PC-3 (cell line): ENCODE measurements around the gene CNTN6. TPM values are rescaled to one million over a fixed set of nuclear protein-coding genes. Genes with fewer than 3 reads are reported as not detected.

Experiments used
- ATAC-seq: fragments of 200-7000 bp; cut with Tn5 transposase; 2 replicates; pipeline ENCODE4 v1.9.1; 2020; ENCODE audit warnings: mild to moderate bottlenecking, moderate library complexity
- BruUV-seq: library from RNA; stranded (reverse); fragments of 400-500 nt; replicated peaks from 2 replicates; lab custom pipeline; 2021; lab: Mats Ljungman, UMichigan
- CTCF ChIA-PET: fragments of 300-600 bp; sonication (Branson Sonifier 250); formaldehyde crosslinking; loops from one replicate; lab custom pipeline; 2022; ENCODE audit warnings: antibody characterized with exemption; lab: Charles Lee
- POLR2A ChIA-PET: fragments of 300-600 bp; sonication (Branson Sonifier 250); formaldehyde crosslinking; loops from one replicate; lab custom pipeline; 2022; ENCODE audit warnings: antibody characterized with exemption; ENCODE audit not compliant: unreplicated experiment; lab: Charles Lee
- DNase-seq: peaks from one replicate; pipeline ENCODE4 v3.0.0-alpha.2; 2015
- H2AFZ ChIP-seq: fragments of 300-600 bp; sonication (generic); 2 replicates; pipeline ENCODE4 v1.6.0; 2016; ENCODE audit warnings: antibody characterized with exemption, low read length
- H3F3A ChIP-seq: fragments of 300-600 bp; sonication (generic); one replicate; pipeline ENCODE4 v1.6.0; 2017; ENCODE audit warnings: antibody characterized with exemption, low read length, control low read depth, mild to moderate bottlenecking; ENCODE audit not compliant: unreplicated experiment
- H3K27ac ChIP-seq: fragments of 300-600 bp; sonication (generic); 2 replicates; pipeline ENCODE4 v1.5.1; 2016; ENCODE audit warnings: mild to moderate bottlenecking, low read length
- H3K27me3 ChIP-seq: fragments of 300-600 bp; sonication (generic); 2 replicates; pipeline ENCODE4 v1.6.1; 2016; ENCODE audit warnings: low read length, mixed read lengths
- H3K36me3 ChIP-seq: fragments of 300-600 bp; sonication (generic); 2 replicates; pipeline ENCODE4 v1.6.1; 2016; ENCODE audit warnings: low read depth, mixed run types, low read length, mixed read lengths
- H3K4me1 ChIP-seq: fragments of 300-600 bp; sonication (generic); 2 replicates; pipeline ENCODE4 v1.5.1; 2016; ENCODE audit warnings: low read length; ENCODE audit not compliant: insufficient read depth
- H3K4me2 ChIP-seq: fragments of 300-600 bp; sonication (generic); 2 replicates; pipeline ENCODE4 v1.6.0; 2016; ENCODE audit warnings: low read length
- H3K4me3 ChIP-seq: fragments of 300-600 bp; sonication (generic); 2 replicates; pipeline ENCODE4 v1.5.1; 2016; ENCODE audit warnings: mild to moderate bottlenecking, low read length, mixed read lengths
- H3K79me2 ChIP-seq: fragments of 300-600 bp; sonication (generic); 2 replicates; pipeline ENCODE4 v1.6.1; 2017; ENCODE audit warnings: low read length, mixed read lengths
- H3K9ac ChIP-seq: fragments of 300-600 bp; sonication (generic); 2 replicates; pipeline ENCODE4 v1.6.0; 2016; ENCODE audit warnings: mild to moderate bottlenecking, low read length
- H3K9me2 ChIP-seq: fragments of 300-600 bp; sonication (generic); replicated peaks from 2 replicates; pipeline ENCODE4 v1.6.1; 2016; ENCODE audit warnings: mixed run types, low read length, mixed read lengths
- H3K9me3 ChIP-seq: fragments of 300-600 bp; sonication (generic); 2 replicates; pipeline ENCODE4 v1.6.1; 2016; ENCODE audit warnings: low read length, mixed read lengths
- H4K20me1 ChIP-seq: fragments of 300-600 bp; sonication (generic); 2 replicates; pipeline ENCODE4 v1.6.1; 2016; ENCODE audit warnings: low read length, mixed read lengths
- CTCF ChIP-seq: fragments of 300-600 bp; sonication (generic); conservative IDR thresholded peaks from 2 replicates; pipeline ENCODE4 v1.5.1; 2017; ENCODE audit warnings: antibody characterized with exemption, low read depth, mild to moderate bottlenecking, low read length
- EZH2 ChIP-seq: fragments of 300-600 bp; sonication (generic); IDR thresholded peaks from one replicate; pipeline ENCODE4 v1.6.1; 2017; ENCODE audit warnings: antibody characterized with exemption, mild to moderate bottlenecking, low read length; ENCODE audit not compliant: unreplicated experiment
- EZH2phosphoT487 ChIP-seq: fragments of 300-600 bp; sonication (generic); IDR thresholded peaks from 2 replicates; pipeline ENCODE4 v1.6.1; 2018; ENCODE audit warnings: mild to moderate bottlenecking, antibody characterized with exemption, low read length, borderline replicate concordance
- intact Hi-C: fragments of 100-400 bp; cut with micrococcal nuclease; formaldehyde crosslinking; loops from 2 replicates; pipeline ENCODE4 v1.9.0; 2023
- total RNA-seq: library from RNA; depleted of rRNA; stranded (reverse); fragments of >200 nt; gene quantifications from 2 replicates; pipeline ENCODE4 v1.2.3, GENCODE V29; 2014

The CNTN6 gene
- total RNA-seq, 1 experiment from 2014 or later = not detected

- Histone ChIP-seq H3K79me2 (no peaks in the 10 kb centered on the region), H3K9ac (no peak overlapping the region), H3K36me3 (no peaks in the 10 kb centered on the region), H3K9me3 (0 out of 2 replicates have a peak, but pooled peaks cover 36% of the 10 kb centered on the region), H3K27me3 (no peaks in the 10 kb centered on the region), H3K27ac (no peak overlapping the region), H4K20me1 (no peaks in the 10 kb centered on the region), H3K4me2 (no peak overlapping the region), H3F3A (no peaks in the 10 kb centered on the region), H3K9me2 (no peaks in the 10 kb centered on the region), H3K4me3 (no peak overlapping the region), H2AFZ (no peak overlapping the region), H3K4me1 (no peaks in the 10 kb centered on the region)
- intact Hi-C loops = no loop called here
- DNase-seq = no peak
- CTCF ChIA-PET = no interaction called here
- no peak for ATAC-seq
- POLR2A ChIA-PET = no interaction called here
- TF ChIP-seq EZH2phosphoT487 (no peak), EZH2 (no peak), CTCF (no peak)
- BruUV-seq = no TSS peak
These were observed 78.5 kb downstream of the CNTN6 start for GRCh38 chr3:1171320-1171719.

GRCh38 chr3:1172644-1173043 lies 79.8 kb downstream of the CNTN6 start:
- no TSS peak for BruUV-seq

GRCh38 chr3:1179146-1179545 lies 86.3 kb downstream of the CNTN6 start:
- Histone ChIP-seq H3K9me3 (peaks cover 44% of the 10 kb centered on the region), H3K9me2 (no peaks in the 10 kb centered on the region), H3K79me2 (no peaks in the 10 kb centered on the region), H4K20me1 (no peaks in the 10 kb centered on the region), H3K9ac (no peak overlapping the region), H3K4me2 (no peak overlapping the region), H3K4me1 (no peaks in the 10 kb centered on the region), H3K36me3 (no peaks in the 10 kb centered on the region), H2AFZ (no peak overlapping the region), H3F3A (no peaks in the 10 kb centered on the region), H3K27me3 (no peaks in the 10 kb centered on the region), H3K27ac (no peak overlapping the region), H3K4me3 (no peak overlapping the region)
- BruUV-seq = no TSS peak
- ChIA-PET POLR2A (no interaction called here), CTCF (no interaction called here)
- intact Hi-C loops = no loop called here
- DNase-seq (no peak), ATAC-seq (no peak)
- TF ChIP-seq CTCF (no peak), EZH2 (no peak), EZH2phosphoT487 (no peak)

More at GRCh38 chr3:1172644-1173043, 79.8 kb downstream of the CNTN6 start:
- Histone ChIP-seq H3K9ac (no peak overlapping the region), H3K9me2 (no peaks in the 10 kb centered on the region), H3K79me2 (no peaks in the 10 kb centered on the region), H3K9me3 (0 out of 2 replicates have a peak, but pooled peaks cover 36% of the 10 kb centered on the region), H3K36me3 (no peaks in the 10 kb centered on the region), H3K27ac (no peak overlapping the region), H3K27me3 (no peaks in the 10 kb centered on the region), H3K4me1 (no peaks in the 10 kb centered on the region), H3F3A (no peaks in the 10 kb centered on the region), H3K4me3 (no peak overlapping the region), H3K4me2 (no peak overlapping the region), H2AFZ (no peak overlapping the region), H4K20me1 (no peaks in the 10 kb centered on the region)
- DNase-seq (no peak), ATAC-seq (no peak)
- CTCF ChIA-PET = no interaction called here
- no peak for TF ChIP-seq EZH2phosphoT487
- intact Hi-C loops = no loop called here
- POLR2A ChIA-PET = no interaction called here
